Keratinocyte (primary cell): ENCODE measurements around the gene C2orf92. TPM values are rescaled to one million over a fixed set of nuclear protein-coding genes. Genes with fewer than 3 reads are reported as not detected.

Experiments
- DNase-seq: peaks from one replicate; pipeline ENCODE4 v3.0.0-alpha.2; 2011; ENCODE audit warnings: low read depth, missing footprints, low spot score
- FAIRE-seq: peaks from 2 replicates; lab custom pipeline; 2011; peaks lifted over from hg19 to GRCh38; lab: Jason Lieb, UNC
- H2AFZ ChIP-seq: 2 replicates; pipeline ENCODE4 v1.6.0; 2012; ENCODE audit warnings: low read length, control low read depth, inconsistent platforms; ENCODE audit not compliant: control insufficient read depth
- H3K27ac ChIP-seq: 2 replicates; pipeline ENCODE4 v1.5.1; 2011; ENCODE audit warnings: low read length; ENCODE audit not compliant: control insufficient read depth, insufficient read depth
- H3K27me3 ChIP-seq: 3 replicates; pipeline ENCODE4 v1.6.0; 2011; ENCODE audit warnings: low read length; ENCODE audit not compliant: control insufficient read depth, insufficient read depth; ENCODE audit errors: extremely low read depth
- H3K36me3 ChIP-seq, 2 experiments: 2 replicates in 1 of 2; 3 replicates in 1 of 2; pipeline ENCODE4 v1.5.1; 2011; ENCODE audit warnings: low read length in 2 of 2, mild to moderate bottlenecking in 1 of 2; ENCODE audit not compliant: control insufficient read depth in 2 of 2, insufficient read depth in 2 of 2; ENCODE audit errors: extremely low read depth in 1 of 2
- H3K4me1 ChIP-seq: 3 replicates; pipeline ENCODE4 v1.5.1; 2011; ENCODE audit warnings: low read length; ENCODE audit not compliant: control insufficient read depth, insufficient read depth; ENCODE audit errors: extremely low read depth
- H3K4me2 ChIP-seq: 3 replicates; pipeline ENCODE4 v1.6.0; 2011; ENCODE audit warnings: low read depth, low read length; ENCODE audit not compliant: control insufficient read depth, insufficient read depth; ENCODE audit errors: extremely low read depth
- H3K4me3 ChIP-seq, 3 experiments: fragments of 200-600 bp in 1 of 3; sonication (generic) in 1 of 3; 2 replicates in 2 of 3; 3 replicates in 1 of 3; pipeline ENCODE4 v1.5.1; 2011 to 2016; ENCODE audit warnings: low read length in 3 of 3, mild to moderate bottlenecking in 3 of 3, control low read depth in 2 of 3, inconsistent platforms in 1 of 3, low read depth in 1 of 3, mixed read lengths in 1 of 3, mixed run types in 1 of 3, moderate library complexity in 1 of 3; ENCODE audit not compliant: control insufficient read depth in 2 of 3, insufficient read depth in 2 of 3; ENCODE audit errors: extremely low read depth in 1 of 3
- H3K79me2 ChIP-seq: 2 replicates; pipeline ENCODE4 v1.6.0; 2012; ENCODE audit warnings: low read length; ENCODE audit not compliant: control insufficient read depth, insufficient read depth
- H3K9ac ChIP-seq: 3 replicates; pipeline ENCODE4 v1.6.0; 2011; ENCODE audit warnings: low read length; ENCODE audit not compliant: control insufficient read depth, insufficient read depth; ENCODE audit errors: extremely low read depth
- H3K9me1 ChIP-seq: 3 replicates; pipeline ENCODE4 v1.6.0; 2011; ENCODE audit warnings: low read length; ENCODE audit not compliant: control insufficient read depth, insufficient read depth; ENCODE audit errors: extremely low read depth
- H3K9me3 ChIP-seq: 2 replicates; pipeline ENCODE4 v1.5.1; 2012; ENCODE audit warnings: low read depth, low read length; ENCODE audit not compliant: control insufficient read depth
- H4K20me1 ChIP-seq: 3 replicates; pipeline ENCODE4 v1.6.0; 2011; ENCODE audit warnings: low read length; ENCODE audit not compliant: control insufficient read depth, insufficient read depth; ENCODE audit errors: extremely low read depth
- EZH2 ChIP-seq: IDR thresholded peaks from one replicate; pipeline ENCODE4 v1.6.1; 2012; ENCODE audit warnings: inconsistent platforms, mild to moderate bottlenecking, low read length, moderate library complexity
- dilution Hi-C: fragments of 300-500 bp; cut with MboI; formaldehyde crosslinking; loops from one replicate; pipeline ENCODE4 v1.7.0; 2020; ENCODE audit warnings: low sequenced_read_pairs; ENCODE audit not compliant: extremely low pct_ligation_motif_present
- polyA plus RNA-seq, 5 experiments: library from polyadenylated mRNA; depleted of rRNA in 3 of 5; stranded (reverse) in 3 of 5; stranded (forward) in 1 of 5; unstranded in 1 of 5; fragments of >200 nt; gene quantifications; 1 replicate in 1 of 5; 2 replicates in 3 of 5; 3 replicates in 1 of 5; pipeline versions ENCODE4 v1.2.1 to v1.2.3, GENCODE V29; 2011 to 2012; ENCODE audit warnings: missing spikeins in 2 of 5, low read depth in 1 of 5, low replicate concordance in 1 of 5
- TF ChIP-seq, protein P1 (sequence below), 3 experiments: IDR thresholded peaks in 1 of 3; conservative IDR thresholded peaks in 1 of 3; optimal IDR thresholded peaks in 1 of 3; 2 replicates in 2 of 3; 3 replicates in 1 of 3; pipeline versions ENCODE3 to v1.5.1; 2011; ENCODE audit warnings: low read length in 3 of 3, mild to moderate bottlenecking in 3 of 3, moderate library complexity in 2 of 3, control low read depth in 1 of 3, inconsistent platforms in 1 of 3; ENCODE audit not compliant: insufficient read depth in 2 of 3; ENCODE audit errors: extremely low read depth in 1 of 3

C2orf92 gene
- polyA plus RNA-seq, 1 donor (not counting 4 experiments of a cell fraction or from before 2014, with no cell fraction given) = 1.6 TPM

GRCh38 chr2:97698530-97698929 lies 29.0 kb downstream of the C2orf92 start:
- no peak overlapping the region for H3K4me3 ChIP-seq
- no peak for FAIRE-seq
- no peaks in the 10 kb centered on the region for H3K4me1 ChIP-seq
- no peaks in the 10 kb centered on the region for H3K9me3 ChIP-seq
- no peaks in the 10 kb centered on the region for H3K9me1 ChIP-seq
- TF ChIP-seq, protein P1, sequence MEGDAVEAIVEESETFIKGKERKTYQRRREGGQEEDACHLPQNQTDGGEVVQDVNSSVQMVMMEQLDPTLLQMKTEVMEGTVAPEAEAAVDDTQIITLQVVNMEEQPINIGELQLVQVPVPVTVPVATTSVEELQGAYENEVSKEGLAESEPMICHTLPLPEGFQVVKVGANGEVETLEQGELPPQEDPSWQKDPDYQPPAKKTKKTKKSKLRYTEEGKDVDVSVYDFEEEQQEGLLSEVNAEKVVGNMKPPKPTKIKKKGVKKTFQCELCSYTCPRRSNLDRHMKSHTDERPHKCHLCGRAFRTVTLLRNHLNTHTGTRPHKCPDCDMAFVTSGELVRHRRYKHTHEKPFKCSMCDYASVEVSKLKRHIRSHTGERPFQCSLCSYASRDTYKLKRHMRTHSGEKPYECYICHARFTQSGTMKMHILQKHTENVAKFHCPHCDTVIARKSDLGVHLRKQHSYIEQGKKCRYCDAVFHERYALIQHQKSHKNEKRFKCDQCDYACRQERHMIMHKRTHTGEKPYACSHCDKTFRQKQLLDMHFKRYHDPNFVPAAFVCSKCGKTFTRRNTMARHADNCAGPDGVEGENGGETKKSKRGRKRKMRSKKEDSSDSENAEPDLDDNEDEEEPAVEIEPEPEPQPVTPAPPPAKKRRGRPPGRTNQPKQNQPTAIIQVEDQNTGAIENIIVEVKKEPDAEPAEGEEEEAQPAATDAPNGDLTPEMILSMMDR (optimal IDR thresholded peaks at IDR 0.05 in 1 of 3, IDR thresholded peaks at IDR 0.05 in 1 of 3, conservative IDR thresholded peaks at IDR 0.05 in 1 of 3; ENCODE audit: extremely low read depth in 1 of 3, insufficient read depth in 2 of 3, low read length in 3 of 3) = no peak
- no peak for TF ChIP-seq EZH2
- no peak for DNase-seq
- no peak overlapping the region for H3K4me2 ChIP-seq
- H3K27ac ChIP-seq = no peak overlapping the region
- H2AFZ ChIP-seq = no peak overlapping the region
- no peaks in the 10 kb centered on the region for H4K20me1 ChIP-seq
- H3K9ac ChIP-seq = no peak overlapping the region
- H3K79me2 ChIP-seq = no peaks in the 10 kb centered on the region
- dilution Hi-C loops = no loop called here
- no peaks in the 10 kb centered on the region for H3K27me3 ChIP-seq
- H3K36me3 ChIP-seq = no peaks in the 10 kb centered on the region

DNA sequence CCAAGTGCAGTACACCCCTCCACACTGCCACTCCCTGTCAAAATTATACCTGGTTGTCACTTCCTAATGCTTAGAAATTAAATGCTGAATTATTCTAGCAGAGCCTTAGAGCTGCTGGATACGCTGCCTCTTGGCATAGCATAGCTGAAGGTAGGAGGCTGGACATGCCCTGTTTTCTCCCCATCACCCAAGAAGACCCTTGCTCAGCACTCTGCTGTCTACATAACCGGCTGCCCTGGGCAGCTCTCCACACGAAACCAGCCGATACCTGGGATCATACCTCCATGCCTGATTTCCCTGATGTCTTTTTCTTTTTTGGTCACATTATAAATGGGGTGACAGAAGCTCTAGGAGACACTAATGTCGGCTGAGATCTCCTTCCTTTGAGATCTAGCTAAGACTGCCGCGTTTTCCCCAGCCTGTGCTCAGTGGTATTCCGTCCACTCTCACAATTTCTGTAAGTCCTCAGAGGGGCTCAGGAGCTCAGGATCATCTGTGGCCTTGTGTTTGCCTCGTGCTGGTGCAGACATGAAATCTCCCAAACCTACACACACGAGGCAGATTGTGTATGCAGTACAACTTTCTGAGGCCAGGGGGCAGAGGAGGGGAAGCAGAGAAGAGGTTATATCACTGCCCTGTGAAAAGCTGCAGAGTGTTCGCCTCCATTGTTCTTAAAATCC lies 30.4 kb downstream of the C2orf92 start:
- no peaks in the 10 kb centered on the region for H3K79me2 ChIP-seq
- TF ChIP-seq EZH2 = no peak
- TF ChIP-seq, protein P1 (optimal IDR thresholded peaks at IDR 0.05 in 1 of 3, IDR thresholded peaks at IDR 0.05 in 1 of 3, conservative IDR thresholded peaks at IDR 0.05 in 1 of 3; ENCODE audit: extremely low read depth in 1 of 3, insufficient read depth in 2 of 3, low read length in 3 of 3) = peak; percentile 77 to 86 (median 78)
- H4K20me1 ChIP-seq = no peaks in the 10 kb centered on the region
- no peak overlapping the region for H3K9ac ChIP-seq
- H2AFZ ChIP-seq = peak overlapping the region; percentile 45
- H3K4me3 ChIP-seq = no peak overlapping the region
- peak; percentile 44 for FAIRE-seq
- no peaks in the 10 kb centered on the region for H3K4me1 ChIP-seq
- dilution Hi-C loops = no loop called here
- H3K9me1 ChIP-seq = no peaks in the 10 kb centered on the region
- no peaks in the 10 kb centered on the region for H3K9me3 ChIP-seq
- no peak overlapping the region for H3K27ac ChIP-seq
- no peak for DNase-seq
- no peak overlapping the region for H3K4me2 ChIP-seq
- H3K27me3 ChIP-seq = no peaks in the 10 kb centered on the region
- no peaks in the 10 kb centered on the region for H3K36me3 ChIP-seq
